IMR-90 (cell line): ENCODE results near the gene RNF113A.

Source experiments
- CEBPB ChIP-seq: IDR thresholded peaks from 2 replicates; pipeline ENCODE4 v1.6.1; 2012; ENCODE audit warnings: low read depth, low read length, improper control_type of control experiment
- MXI1 ChIP-seq: IDR thresholded peaks from 2 replicates; pipeline ENCODE4 v1.6.1; 2012; ENCODE audit warnings: low read depth, mild to moderate bottlenecking, low read length, moderate library complexity, borderline replicate concordance
- NFE2L2 ChIP-seq: fragments of 150-350 bp; IDR thresholded peaks from 2 replicates; pipeline ENCODE4 v1.6.1; 2016; ENCODE audit warnings: low read depth, mild to moderate bottlenecking, low read length
- POLR2A ChIP-seq: IDR thresholded peaks from 2 replicates; pipeline ENCODE4 v1.6.1; 2012; ENCODE audit warnings: mild to moderate bottlenecking, low read depth, low read length
- RAD21 ChIP-seq: IDR thresholded peaks from 2 replicates; pipeline ENCODE4 v1.6.1; 2012; ENCODE audit warnings: low read length, improper control_type of control experiment
- RCOR1 ChIP-seq: IDR thresholded peaks from 2 replicates; pipeline ENCODE4 v1.6.1; 2012; ENCODE audit warnings: mild to moderate bottlenecking, low read length, improper control_type of control experiment; ENCODE audit not compliant: insufficient replicate concordance
- RFX5 ChIP-seq: IDR thresholded peaks from 2 replicates; pipeline ENCODE4 v1.8.0; 2012; ENCODE audit warnings: low read depth, mild to moderate bottlenecking, low read length, moderate library complexity
- TF ChIP-seq, protein P1 (sequence below): conservative IDR thresholded peaks from 2 replicates; pipeline ENCODE4 v1.5.1; 2012; ENCODE audit warnings: mild to moderate bottlenecking, low read depth, low read length, improper control_type of control experiment

DNA sequence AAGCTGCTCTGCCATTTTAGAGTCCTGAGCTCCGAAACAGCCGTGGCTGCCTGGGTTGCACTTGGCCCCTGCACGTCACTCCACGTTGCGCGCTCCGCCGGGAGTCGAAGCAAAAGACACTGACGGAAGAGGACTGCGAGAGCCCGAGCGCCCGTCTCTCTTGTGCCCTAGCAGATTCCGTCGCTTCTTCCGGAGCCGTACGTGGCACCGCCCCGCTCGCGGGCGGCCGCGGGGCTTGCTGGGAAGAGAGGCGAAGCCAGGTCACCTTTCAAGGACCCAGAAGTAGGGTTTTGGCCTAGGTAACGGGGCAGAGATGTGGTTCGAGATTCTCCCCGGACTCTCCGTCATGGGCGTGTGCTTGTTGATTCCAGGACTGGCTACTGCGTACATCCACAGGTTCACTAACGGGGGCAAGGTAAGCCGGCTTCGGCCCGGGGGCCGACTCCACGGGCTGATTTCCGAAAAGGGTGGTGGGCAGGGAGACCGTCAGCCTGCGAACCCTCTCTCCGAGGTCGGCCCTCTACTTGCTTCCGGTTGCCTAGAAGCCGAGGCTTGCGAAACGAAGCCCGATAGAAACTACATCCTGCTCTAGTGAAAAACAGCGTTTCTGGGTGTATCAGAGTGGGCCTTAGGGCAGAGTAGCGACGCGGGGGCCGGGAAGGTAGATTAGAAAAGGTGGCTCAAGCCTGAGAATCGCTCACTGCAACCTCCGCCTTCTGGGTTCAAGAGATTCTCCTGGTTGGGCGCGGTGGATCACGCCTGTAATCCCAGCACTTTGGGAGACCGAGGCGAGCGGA lies at the start of gene RNF113A, which contains the start of gene NDUFA1:
- TF ChIP-seq, protein P1, sequence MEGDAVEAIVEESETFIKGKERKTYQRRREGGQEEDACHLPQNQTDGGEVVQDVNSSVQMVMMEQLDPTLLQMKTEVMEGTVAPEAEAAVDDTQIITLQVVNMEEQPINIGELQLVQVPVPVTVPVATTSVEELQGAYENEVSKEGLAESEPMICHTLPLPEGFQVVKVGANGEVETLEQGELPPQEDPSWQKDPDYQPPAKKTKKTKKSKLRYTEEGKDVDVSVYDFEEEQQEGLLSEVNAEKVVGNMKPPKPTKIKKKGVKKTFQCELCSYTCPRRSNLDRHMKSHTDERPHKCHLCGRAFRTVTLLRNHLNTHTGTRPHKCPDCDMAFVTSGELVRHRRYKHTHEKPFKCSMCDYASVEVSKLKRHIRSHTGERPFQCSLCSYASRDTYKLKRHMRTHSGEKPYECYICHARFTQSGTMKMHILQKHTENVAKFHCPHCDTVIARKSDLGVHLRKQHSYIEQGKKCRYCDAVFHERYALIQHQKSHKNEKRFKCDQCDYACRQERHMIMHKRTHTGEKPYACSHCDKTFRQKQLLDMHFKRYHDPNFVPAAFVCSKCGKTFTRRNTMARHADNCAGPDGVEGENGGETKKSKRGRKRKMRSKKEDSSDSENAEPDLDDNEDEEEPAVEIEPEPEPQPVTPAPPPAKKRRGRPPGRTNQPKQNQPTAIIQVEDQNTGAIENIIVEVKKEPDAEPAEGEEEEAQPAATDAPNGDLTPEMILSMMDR: no peak
- TF ChIP-seq RCOR1: no peak
- no peak for TF ChIP-seq RAD21
- peak; percentile 79; the same call in 1 of the 2 replicates for TF ChIP-seq POLR2A
- TF ChIP-seq NFE2L2: no peak
- TF ChIP-seq RFX5: no peak
- TF ChIP-seq MXI1: no peak; the same call in 1 of the 2 replicates
- peak; percentile 63 for TF ChIP-seq CEBPB
